GM10847 (cell line): Measurements from ENCODE around the gene PPP1R2C.

Experiments used
- POLR2A ChIP-seq: IDR thresholded peaks from 2 replicates; pipeline ENCODE4 v1.6.1; 2011; ENCODE audit not compliant: insufficient read length; ENCODE audit errors: extremely low read depth

Gene PPP1R2C

DNA sequence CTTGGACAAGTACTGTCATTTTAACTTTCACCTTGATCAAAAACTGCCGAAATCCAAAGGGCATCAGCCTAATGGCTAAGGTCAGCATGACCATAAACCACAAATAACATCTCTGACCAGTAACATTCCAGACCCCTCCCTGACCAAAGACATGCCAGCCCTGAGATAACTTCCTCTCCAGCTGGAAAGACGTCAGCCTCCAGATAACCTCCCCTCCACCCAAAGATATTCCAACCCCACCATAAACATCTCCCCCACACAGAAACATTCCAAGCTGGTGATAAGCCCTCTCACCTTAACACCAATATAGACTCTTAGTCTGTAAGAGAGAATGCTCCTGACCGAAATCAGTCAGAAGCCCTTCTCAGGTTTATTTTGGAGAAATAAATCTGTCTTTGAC is 7.4 kb downstream of the PPP1R2C start:
- no peak for TF ChIP-seq POLR2A

DNA sequence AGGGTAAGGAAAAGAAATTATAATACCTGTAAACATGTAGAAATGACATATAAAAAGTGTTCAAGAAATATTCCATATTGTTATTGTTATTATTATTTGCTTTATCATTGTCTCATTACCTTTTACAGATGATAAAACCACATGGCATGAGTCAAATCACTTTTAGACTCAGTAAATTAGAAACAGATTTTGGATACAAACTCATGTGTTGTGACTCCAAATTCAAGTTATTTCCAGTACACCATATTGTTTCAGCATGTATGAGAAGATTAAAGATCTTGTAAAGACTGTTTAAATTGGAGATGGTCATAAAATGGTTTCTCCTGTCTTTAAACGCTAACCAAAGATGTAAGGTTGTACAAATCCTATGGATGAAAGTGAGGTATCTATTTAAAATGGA is 18.1 kb downstream of the PPP1R2C start:
- no peak for TF ChIP-seq POLR2A

DNA sequence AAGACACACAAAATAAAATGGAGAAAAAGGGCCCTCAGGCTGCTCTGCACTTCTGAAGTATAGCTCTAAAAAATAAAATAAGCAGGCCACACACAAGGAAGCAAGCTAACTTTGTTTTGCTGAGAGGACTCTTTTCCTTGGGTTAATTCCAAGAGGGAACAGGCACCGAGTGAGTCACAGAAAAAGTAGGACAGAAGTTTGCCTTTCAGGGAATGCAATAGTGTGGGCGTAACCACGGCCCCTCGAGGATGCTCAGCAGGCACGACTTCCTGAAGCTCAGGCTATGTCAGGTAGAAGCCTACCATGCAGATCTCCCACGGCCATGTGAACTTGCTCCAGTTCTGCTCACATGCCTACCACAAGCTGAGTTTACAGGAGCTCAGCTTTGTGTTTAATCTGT is 22.1 kb downstream of the PPP1R2C start:
- no peak for TF ChIP-seq POLR2A

DNA sequence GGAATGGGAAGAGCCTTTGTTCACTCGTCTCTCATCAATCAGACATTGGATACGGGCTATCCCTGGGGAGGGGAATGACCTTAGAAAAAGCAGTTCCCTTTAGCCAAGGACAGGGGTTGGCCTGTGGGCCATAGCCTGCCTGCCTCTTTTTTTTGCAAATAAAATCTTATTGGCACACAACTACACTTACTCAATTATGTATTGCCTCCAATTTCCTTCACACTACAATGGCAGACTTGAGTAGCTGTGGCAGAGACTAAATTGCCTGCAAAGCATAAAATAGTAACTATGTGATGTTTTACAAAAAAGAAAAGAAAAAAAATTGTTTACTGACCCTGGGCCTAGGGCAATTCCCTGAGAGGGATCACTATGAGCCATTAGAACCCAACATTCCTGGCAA is 23.4 kb downstream of the PPP1R2C start:
- TF ChIP-seq POLR2A: no peak

DNA sequence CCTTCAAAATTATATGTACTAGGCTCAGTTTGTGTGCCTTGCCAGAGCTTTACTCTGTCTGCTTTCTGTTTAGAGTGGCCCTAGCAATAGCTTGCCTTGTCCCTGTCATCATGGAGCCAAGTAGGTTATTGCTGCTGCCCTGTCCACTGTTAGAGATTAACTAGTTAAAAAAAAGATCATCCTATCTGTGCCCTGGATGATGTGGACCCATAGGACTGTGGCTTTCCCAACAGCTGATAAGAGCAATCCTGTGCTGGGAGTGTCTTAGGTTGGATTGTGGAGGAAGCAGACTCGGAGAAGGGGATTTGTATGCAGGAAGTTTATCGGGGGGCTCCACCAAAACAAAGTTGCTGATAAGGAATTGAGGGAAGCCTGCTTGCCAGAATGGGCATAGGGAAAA is 23.8 kb downstream of the PPP1R2C start:
- no peak for TF ChIP-seq POLR2A

DNA sequence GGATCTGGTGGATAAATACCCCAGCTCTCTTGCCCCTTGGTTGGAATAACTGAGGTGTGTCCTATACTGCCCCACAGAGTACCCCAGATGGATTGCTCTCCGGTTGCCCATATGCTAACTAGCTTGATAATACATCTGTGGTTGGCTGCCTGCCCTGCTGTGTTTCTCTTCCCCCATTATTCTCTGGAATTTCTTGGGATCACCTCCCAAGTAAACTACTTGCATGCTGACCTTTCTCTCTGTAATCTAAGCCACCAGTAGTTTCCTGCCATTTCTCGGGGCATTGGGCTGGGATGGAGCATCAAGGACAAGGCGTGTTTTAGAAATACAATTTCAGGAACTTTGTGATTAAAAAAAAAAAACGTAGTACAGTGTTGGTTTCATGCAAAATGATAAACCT is 25.2 kb downstream of the PPP1R2C start:
- TF ChIP-seq POLR2A: no peak

DNA sequence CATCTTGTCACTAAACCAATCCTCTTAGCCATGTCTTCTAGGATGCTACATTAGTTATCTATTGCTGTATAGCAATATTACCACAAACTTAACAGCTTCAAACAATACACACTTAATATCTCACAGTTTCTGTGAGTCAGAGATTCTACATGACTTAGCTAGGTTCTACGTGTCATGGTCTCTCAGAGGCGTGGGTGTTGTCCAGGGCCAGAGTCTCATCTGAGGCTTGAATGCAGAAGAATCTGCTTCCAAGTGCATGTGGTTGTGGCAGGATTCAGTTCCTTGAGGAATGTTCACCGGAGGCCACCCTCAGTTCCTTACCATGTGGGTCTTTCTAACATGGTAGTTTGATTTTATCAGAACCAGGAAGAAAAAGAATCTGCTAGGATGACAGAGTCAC is 26.4 kb downstream of the PPP1R2C start:
- TF ChIP-seq POLR2A: no peak

DNA sequence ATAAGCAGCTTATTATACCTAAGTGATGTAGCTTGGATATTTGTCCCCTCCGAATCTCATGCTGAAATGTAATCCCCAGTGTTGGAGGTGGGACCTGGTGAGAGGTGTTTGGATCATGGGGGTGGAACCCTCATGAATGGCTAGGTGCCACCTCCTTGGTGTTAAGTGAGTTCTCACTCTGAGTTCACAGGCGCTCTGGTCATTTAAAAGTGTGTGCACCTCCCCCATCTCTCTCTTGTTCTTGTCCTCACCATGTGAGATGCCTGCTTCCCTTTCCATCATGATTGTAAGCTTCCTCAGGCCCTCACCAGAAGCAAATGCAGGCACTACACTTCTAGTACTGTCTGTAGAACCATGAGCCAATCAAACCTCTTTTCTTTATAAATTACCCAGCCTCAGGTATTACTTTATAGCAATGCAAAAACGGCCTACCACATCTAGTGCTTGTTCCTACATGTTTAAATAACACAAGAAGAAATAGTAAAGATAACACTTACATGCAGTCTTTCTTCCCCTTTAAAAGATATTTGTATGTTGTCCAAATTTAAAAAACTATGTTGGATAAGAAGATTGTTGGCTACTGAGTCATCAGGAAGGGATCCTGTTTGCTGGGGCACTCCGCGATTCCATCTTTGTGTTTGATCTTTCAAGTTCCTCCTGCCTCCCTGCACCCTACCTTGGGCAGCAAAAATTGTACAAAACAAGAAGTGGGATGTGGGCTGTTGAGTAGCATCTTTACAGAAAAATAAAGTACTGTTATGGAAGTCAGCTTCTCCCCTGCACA is 29.7 kb downstream of the PPP1R2C start:
- TF ChIP-seq POLR2A: no peak

DNA sequence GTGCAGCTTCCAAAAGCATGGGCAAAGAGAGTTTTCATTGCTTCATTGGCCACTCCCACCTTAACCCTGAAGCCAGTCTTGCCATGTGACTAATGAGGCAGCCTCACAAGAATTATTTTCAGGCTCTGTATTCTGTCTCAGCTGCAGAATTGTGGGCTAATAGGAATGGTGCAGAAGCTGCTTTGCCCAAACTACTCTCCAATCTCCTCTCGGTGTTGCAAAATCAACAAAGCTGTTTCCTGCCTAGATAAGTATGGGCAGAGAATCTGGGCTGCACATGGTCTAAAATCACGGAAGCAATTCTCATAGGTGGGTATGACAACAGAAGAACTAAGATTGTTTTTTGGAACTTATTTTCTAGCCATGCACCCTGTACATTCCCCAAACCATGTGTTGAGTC is 31.4 kb downstream of the PPP1R2C start:
- no peak for TF ChIP-seq POLR2A

DNA sequence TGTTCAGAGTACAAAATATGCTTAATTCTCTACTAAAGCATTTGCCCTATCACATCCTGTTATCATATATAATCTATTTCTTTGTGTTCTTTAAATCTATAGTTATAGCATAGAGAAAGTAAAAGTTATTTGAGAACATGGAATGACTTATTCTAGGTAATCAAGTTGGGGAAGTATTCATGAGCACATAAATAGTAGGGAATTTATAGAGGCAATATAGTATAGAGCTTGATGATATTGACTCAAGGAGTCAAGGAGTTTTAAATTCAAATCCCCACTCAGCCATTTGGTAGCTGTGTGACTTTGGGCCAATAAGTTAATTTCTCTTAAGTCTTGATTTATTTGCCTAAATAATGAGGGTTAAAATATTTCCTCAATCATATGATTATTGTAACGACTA is 37.5 kb downstream of the PPP1R2C start:
- no peak for TF ChIP-seq POLR2A

DNA sequence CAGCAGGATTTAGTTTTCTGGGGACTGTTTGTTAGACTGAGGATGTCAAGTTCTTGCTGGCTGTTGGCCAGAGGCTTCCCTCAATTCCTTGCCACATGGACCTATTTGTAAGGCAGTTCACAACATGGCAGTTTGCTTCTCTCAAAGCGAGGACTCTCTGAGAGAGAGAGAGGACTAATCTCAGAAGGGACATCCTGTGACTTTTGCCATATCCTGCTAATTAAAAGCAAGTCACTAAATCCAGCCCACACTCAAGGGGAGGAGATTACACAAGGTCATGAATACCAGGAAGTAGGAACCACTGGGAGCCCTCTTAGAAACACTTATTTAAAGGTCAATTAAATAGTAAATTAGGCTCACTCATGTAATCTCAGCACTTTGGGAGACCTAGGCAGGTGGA is 38.2 kb downstream of the PPP1R2C start:
- no peak for TF ChIP-seq POLR2A

DNA sequence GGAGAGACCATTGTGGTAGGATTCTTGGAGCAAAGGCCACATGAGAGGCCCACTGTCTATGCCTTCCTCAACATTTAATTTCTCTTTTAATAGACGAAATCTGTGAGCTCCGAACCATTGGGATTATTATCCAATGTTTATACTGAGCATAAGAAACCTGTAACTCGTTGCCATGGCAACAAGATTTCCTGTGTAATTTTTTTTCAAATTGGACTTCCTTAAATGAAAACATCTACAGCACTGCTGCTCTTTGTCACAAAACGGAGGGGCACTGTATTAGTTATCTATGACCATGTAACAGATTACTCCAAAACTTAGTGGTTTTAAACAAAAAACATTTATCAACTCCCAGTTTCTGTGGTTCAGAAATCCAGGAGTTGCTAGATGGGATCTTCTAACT is 38.7 kb downstream of the PPP1R2C start:
- no peak for TF ChIP-seq POLR2A

DNA sequence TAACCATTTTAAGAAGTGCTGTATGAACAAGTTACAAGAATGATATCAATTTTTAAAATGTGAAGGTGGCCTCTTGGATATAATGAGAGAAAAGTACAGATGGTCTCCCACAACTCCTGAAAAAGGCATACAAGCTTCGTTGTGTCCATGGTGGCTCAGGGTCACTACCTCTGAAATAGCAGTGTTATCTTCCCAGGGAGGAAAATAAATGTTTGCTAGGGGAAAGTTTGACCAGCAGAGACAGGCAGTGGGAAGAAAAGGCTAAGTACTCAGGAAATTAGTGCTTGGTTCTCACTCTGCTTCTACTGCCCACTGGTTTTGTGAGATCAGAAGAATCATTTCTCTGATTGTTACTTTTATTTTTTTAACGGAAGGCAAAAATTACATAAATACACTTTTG is 39.4 kb downstream of the PPP1R2C start:
- no peak for TF ChIP-seq POLR2A

DNA sequence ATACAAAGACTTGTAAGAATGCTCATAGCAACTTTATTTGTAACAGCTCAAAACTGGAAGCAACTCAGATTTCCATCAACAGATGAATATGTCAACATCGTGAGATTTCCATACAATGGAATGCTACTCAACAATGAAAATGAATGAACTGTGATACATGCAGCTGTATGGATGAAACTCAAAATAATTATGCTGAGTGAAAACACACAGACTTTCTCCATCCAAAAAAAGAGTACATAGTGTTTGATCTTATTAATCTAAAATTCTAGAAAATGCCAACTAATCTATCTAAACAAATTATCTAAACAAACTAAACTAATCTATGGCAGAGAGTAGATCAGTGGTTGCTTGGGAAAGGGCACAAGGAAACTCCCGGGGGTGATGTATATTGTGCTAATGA is 42.7 kb downstream of the PPP1R2C start:
- TF ChIP-seq POLR2A: no peak

DNA sequence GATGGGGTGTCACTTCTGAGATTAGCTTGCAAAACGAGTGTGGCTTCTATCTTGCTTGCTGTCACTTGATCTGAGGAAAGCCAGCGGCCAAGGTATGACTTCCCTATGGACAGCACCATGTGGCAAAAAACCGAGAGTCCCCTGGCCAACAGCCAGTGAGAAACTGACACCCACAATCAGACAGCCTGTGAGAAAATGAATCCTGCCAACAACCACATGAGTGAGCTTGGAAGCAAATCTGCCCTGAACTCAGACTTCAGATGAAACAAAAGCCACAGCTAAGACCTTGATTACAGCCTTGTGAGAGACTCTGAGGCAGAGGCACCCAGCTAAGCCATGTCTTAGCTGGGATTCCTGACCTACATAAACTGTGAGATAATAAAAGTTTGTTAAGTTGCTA is 45.5 kb downstream of the PPP1R2C start:
- TF ChIP-seq POLR2A: no peak
